ENCODE results near the gene APLN.

GRCh38 chrX:129600981-129601424 lies 53.8 kb downstream of the APLN start:
- TF ChIP-seq, protein P1, sequence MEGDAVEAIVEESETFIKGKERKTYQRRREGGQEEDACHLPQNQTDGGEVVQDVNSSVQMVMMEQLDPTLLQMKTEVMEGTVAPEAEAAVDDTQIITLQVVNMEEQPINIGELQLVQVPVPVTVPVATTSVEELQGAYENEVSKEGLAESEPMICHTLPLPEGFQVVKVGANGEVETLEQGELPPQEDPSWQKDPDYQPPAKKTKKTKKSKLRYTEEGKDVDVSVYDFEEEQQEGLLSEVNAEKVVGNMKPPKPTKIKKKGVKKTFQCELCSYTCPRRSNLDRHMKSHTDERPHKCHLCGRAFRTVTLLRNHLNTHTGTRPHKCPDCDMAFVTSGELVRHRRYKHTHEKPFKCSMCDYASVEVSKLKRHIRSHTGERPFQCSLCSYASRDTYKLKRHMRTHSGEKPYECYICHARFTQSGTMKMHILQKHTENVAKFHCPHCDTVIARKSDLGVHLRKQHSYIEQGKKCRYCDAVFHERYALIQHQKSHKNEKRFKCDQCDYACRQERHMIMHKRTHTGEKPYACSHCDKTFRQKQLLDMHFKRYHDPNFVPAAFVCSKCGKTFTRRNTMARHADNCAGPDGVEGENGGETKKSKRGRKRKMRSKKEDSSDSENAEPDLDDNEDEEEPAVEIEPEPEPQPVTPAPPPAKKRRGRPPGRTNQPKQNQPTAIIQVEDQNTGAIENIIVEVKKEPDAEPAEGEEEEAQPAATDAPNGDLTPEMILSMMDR (IDR thresholded peaks at IDR 0.05) = peak in 5 of 6 experiments; percentile 28 to 48 (median 32)
- no peak for TF ChIP-seq POLR2A (IDR thresholded peaks at IDR 0.05)
